Activated naive CD4-positive, alpha-beta T cell treated with anti-CD3 and anti-CD28 coated beads, Interleukin-2, amount 10 ng/mL, durations not matched to agents 7 days and 5 days (primary cell): ENCODE data around the gene GRPEL1.
A peak's percentile ranks its signal among the peaks of the same experiment; 100 is the strongest.

Experiments
- CTCF ChIA-PET: fragments of 350-600 bp; sonication (Branson Sonifier 250); formaldehyde crosslinking; loops from one replicate; lab custom pipeline; 2021; ENCODE audit warnings: antibody characterized with exemption; lab: Charles Lee
- DNase-seq: peaks from one replicate; pipeline ENCODE4 v3.0.0-alpha.2; 2020
- H3K27ac Mint-ChIP-seq: one replicate; pipeline ENCODE4 v1.8.0; 2021; ENCODE audit warnings: mild to moderate bottlenecking, moderate library complexity, mixed read lengths
- H3K27me3 Mint-ChIP-seq: one replicate; pipeline ENCODE4 v1.8.0; 2021; ENCODE audit warnings: mild to moderate bottlenecking, mixed read lengths
- H3K36me3 Mint-ChIP-seq: one replicate; pipeline ENCODE4 v1.8.0; 2021; ENCODE audit warnings: mixed read lengths
- H3K4me1 Mint-ChIP-seq: one replicate; pipeline ENCODE4 v1.8.0; 2021; ENCODE audit warnings: mixed read lengths
- H3K4me3 Mint-ChIP-seq: one replicate; pipeline ENCODE4 v1.8.0; 2021; ENCODE audit warnings: mild to moderate bottlenecking, moderate library complexity, mixed read lengths
- H3K9me3 Mint-ChIP-seq: one replicate; pipeline ENCODE4 v1.8.0; 2021; ENCODE audit warnings: mixed read lengths

The GRPEL1 gene

DNA sequence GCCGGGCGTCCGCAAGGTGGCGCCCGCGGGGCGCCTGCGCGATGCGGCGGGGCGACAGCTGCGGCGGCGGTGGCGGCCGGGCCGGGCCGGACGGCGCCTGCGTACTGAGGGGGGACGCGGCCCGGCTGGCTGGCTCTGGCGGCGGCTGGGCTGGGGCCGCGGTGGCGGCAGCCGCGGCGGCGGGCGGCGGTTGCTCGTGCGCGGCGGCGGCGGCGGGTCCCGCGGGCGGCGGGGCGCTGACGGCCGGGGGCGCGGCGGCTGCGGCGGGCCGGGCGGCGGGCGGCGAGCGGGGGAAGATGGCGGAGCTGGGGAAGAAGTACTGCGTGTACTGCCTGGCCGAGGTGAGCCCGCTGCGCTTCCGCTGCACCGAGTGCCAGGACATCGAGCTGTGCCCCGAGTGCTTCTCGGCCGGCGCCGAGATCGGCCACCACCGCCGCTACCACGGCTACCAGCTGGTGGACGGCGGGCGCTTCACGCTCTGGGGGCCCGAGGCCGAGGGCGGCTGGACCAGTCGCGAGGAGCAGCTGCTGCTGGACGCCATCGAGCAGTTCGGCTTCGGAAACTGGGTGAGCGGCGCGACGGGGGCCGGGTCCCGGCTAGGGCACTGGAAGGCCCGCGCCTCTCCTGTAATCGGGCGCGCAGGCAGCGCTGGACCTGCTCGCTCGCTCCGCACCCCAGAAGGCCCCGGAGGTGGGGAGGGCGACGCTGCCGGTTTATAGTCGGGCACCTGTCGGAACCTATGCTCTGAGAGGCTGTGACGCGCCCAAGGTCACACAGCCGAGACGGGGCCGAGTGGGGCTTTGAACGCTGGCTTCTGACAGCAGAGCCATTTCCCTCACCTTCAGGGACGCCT lies 24.4 kb downstream of the GRPEL1 start, which contains the start of gene TADA2B:
TSS of gene TADA2B (plus strand) at position 89 of the 853 bp plus-strand sequence. CDS start at position 297, 208 bp downstream.
- H3K9me3 Mint-ChIP-seq: no peaks in the 10 kb centered on the region
- H3K27ac Mint-ChIP-seq: peak within 1 kb of the TSS; percentile 89
- CTCF ChIA-PET: interaction anchor here (0.7 to 8.4 kb wide), 11 partner anchors 12 to 170 kb away, joined by 3 to 122 read pairs (median 3); partner anchors contain the start of gene GRPEL1
- H3K4me1 Mint-ChIP-seq: peaks cover 46% of the 10 kb centered on the region
- H3K27me3 Mint-ChIP-seq: peaks cover 20% of the 10 kb centered on the region
- peak; percentile 75 for DNase-seq
- H3K4me3 Mint-ChIP-seq: peak within 1 kb of the TSS; percentile 94
- peaks cover 18% of the 10 kb centered on the region for H3K36me3 Mint-ChIP-seq

DNA sequence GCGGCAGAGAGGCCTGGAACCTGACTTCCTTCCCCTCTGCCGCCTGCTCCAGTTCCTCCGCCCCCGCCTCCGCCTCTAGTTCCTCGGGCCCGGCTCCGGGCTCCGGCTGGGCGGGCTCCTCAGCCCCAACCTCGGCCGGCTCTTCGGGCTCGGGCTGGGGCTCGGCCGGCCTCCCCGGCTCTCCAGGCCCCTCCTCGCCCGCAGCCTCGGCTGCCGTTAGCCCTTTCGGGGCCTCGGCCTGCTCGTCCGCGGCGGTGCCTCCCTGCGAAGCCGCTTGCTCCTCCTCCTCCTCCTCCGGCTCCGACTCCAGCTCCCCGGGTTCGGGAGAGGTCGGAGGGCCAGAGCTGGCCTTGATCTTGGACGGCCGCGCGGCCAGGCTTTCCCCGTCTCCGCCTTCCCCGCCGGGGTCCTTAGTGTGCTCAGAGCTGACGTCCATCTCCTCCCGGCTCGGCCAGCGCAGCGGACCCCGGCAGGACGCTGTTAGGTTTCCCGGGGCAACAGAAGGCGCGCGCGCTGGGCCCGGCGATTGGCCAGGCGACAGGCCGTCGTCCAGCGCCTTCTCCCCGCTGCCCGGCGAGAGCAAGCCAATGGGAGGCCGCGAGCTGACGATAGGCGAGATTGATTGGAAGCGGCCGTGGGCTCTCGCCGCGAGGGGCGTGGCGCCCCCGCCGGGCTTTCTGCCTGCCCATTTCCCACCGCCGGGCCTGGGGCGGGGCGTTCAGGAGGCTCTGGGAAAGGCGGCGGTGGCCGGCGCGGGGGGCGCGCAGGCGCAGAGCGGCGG lies 25.2 kb downstream of the GRPEL1 start:
- peaks cover 18% of the 10 kb centered on the region for H3K36me3 Mint-ChIP-seq
- peak overlapping the region; percentile 79 for H3K27ac Mint-ChIP-seq
- H3K4me1 Mint-ChIP-seq: peaks cover 46% of the 10 kb centered on the region
- peak overlapping the region; percentile 94 for H3K4me3 Mint-ChIP-seq
- H3K27me3 Mint-ChIP-seq: peaks cover 20% of the 10 kb centered on the region
- CTCF ChIA-PET: interaction anchor here (0.7 to 8.4 kb wide), 11 partner anchors 13 to 169 kb away, joined by 3 to 122 read pairs (median 3); partner anchors contain the start of gene GRPEL1
- H3K9me3 Mint-ChIP-seq: no peaks in the 10 kb centered on the region
- DNase-seq: peak; percentile 93

DNA sequence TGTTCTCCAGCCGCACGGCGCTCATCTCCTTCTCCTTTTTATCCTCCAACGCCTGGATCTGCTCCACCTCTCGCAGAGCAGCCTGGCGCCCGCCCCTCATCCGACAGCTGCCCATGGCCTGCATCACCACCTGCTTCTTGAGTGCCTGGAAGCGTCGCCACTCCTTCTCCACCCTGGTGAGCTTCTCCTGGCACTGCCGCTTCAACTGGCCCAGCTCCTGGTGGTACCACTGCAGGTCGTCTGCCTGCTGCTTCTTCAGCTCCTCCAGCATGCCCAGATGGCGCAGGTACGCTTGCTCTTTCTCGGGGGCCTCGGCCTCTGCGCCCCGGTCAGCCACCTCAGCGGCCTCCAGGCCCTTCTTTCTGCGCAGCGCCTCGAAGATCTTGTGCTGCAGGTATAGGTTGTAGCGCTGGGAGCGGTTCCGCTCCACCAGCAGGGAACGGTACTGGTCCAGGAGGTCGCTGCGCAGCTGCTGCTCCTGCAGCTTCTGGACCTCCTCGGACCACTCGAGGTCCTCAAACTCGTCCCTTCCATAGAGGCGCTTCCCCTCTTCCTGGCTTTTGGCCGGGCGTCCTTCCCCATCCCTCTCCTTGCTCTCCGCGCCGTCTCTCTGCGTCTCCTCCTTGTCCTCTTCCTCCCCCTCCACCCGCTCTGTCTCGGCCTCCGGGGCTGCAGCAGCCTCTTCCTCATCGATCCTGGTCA lies 25.9 kb downstream of the GRPEL1 start:
- CTCF ChIA-PET: interaction anchor here (0.6 to 8.4 kb wide), 11 partner anchors 9 to 761 kb away, joined by 3 to 122 read pairs (median 3); partner anchors contain the start of gene GRPEL1
- H3K4me1 Mint-ChIP-seq: peaks cover 42% of the 10 kb centered on the region
- peaks cover 18% of the 10 kb centered on the region for H3K36me3 Mint-ChIP-seq
- peaks cover 20% of the 10 kb centered on the region for H3K27me3 Mint-ChIP-seq
- H3K4me3 Mint-ChIP-seq: peak overlapping the region; percentile 76
- DNase-seq: peak; percentile 56
- peak overlapping the region; percentile 64 for H3K27ac Mint-ChIP-seq
- no peaks in the 10 kb centered on the region for H3K9me3 Mint-ChIP-seq

DNA sequence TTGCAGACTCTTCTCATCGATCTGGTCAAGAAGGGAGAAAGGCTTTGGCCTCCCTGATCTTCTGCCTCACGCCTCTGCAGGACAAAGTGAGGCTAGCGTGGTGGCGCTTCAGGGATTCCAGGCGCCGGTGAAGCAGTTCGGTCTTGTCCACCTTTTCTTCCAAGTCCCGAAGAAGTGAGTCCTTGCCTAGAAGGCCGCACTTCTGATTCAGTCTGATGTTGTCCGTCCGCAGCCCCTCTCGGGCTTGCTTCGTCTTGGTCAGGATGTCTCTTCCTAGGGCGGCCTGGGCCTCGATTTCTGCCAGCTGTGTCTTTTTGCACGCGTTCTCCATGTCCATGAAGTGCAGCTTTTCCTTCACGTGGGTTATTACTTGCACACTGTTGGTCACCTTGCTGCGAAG lies 26.6 kb downstream of the GRPEL1 start:
- Mint-ChIP-seq H3K27me3 (peaks cover 20% of the 10 kb centered on the region), H3K36me3 (peaks cover 15% of the 10 kb centered on the region), H3K4me3 (peak overlapping the region; percentile 76), H3K9me3 (no peaks in the 10 kb centered on the region), H3K4me1 (peaks cover 35% of the 10 kb centered on the region), H3K27ac (no peak overlapping the region)
- no peak for DNase-seq
- CTCF ChIA-PET: interaction anchor here (0.6 to 8.4 kb wide), 5 partner anchors 10 to 762 kb away, joined by 3 to 122 read pairs (median 3); partner anchors contain the start of gene GRPEL1

DNA sequence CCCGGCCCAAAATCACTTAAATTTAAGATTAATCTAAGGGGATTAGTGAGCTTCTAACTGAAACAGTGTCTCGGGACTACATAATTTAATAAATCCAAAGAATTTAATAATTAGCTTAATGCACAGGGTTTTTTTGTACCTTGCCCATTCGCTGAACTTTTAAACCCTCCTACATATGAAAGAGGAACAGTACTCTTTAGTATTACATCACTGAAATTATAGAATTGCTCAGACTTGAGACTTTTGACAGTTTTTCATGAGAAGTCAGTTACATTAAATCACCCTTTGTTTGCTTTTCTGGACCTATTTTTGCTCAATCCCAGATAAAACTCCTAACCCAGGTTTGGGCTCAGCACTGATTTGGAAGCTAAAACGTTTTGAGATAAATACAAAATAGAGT lies 27.1 kb downstream of the GRPEL1 start:
- CTCF ChIA-PET: interaction anchor here (1.1 to 8.4 kb wide), 4 partner anchors 28 to 762 kb away, joined by 3 to 122 read pairs (median 5); partner anchors contain the start of gene GRPEL1
- DNase-seq: no peak
- Mint-ChIP-seq H3K4me1 (peaks cover 32% of the 10 kb centered on the region), H3K36me3 (peaks cover 13% of the 10 kb centered on the region), H3K27ac (no peak overlapping the region), H3K27me3 (peaks cover 20% of the 10 kb centered on the region), H3K9me3 (no peaks in the 10 kb centered on the region), H3K4me3 (no peak overlapping the region)

DNA sequence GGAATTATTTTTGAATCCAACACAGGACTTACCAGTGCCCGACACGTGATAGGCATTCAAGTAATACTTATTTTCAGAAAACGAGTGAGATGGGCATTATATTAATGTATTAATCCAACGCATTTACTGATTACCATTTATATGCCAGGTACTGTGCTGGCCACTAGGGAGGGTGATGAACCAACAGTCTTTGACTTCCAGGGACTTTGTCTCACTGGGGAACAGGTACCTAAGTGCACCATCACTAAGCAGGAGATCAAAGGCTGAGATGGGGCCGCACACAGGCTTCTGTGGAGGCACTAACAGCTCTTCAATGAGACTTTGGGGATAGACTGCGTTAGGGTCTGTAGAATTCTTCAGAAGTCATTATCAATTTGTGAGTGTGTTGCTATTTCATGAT lies 30.4 kb downstream of the GRPEL1 start:
- no peak for DNase-seq
- CTCF ChIA-PET: interaction anchor here (0.6 kb wide), 2 partner anchors 164 to 173 kb away, joined by 3 to 4 read pairs; no protein-coding TSS in a partner anchor

DNA sequence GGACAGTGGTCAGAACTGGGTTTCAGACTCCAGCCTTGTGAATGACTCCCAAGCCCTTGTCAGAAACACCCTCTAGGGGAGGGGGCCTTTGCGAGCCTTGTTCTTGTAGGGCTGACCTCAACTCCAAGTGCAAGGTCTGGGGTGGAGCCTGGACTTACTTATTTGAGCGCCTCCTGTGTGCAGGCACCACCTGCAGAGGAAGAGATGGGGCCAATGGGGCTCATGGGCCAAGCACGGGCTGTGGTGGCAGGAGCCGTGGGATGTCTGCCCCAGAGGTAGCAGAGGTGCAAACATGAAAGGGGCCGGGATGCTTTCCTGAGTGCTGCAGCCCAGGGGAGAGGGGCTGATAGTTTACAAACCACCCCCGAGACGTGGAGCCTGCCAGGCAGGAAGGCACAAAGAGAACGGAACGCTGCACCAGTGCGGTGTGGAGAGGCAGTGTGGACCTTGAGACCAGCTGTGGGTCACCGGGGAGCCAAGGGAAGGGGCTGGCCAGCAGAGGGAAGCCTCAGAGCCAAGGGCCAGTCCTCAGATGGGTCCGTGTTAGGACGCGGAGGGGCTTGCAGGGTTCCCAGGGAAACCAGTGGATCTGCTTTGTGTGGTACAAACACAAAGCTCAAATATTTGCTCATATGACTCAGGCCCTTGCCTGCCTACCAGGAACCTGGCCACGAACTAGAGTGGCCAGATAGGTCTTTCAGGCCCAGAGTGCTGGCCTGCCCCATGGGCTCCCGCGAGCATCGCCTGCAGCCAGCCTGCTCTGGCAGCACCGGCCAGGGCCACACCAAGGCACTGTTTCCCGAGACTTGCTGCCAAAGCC lies 33.4 kb downstream of the GRPEL1 start:
- CTCF ChIA-PET: interaction anchor here (1.8 kb wide), 1 partner anchor 60 kb away, joined by 4 read pairs; no protein-coding TSS in a partner anchor
- no peak overlapping the region for H3K4me3 Mint-ChIP-seq
- H3K27me3 Mint-ChIP-seq: no peaks in the 10 kb centered on the region
- H3K4me1 Mint-ChIP-seq: peaks cover 2% of the 10 kb centered on the region
- DNase-seq: no peak
- no peak overlapping the region for H3K27ac Mint-ChIP-seq
- peaks cover 15% of the 10 kb centered on the region for H3K36me3 Mint-ChIP-seq
- H3K9me3 Mint-ChIP-seq: no peaks in the 10 kb centered on the region

More for the DNA sequence above, 30.4 kb downstream of the GRPEL1 start:
- H3K4me3 Mint-ChIP-seq: no peak overlapping the region
- no peak overlapping the region for H3K27ac Mint-ChIP-seq
- H3K9me3 Mint-ChIP-seq: no peaks in the 10 kb centered on the region
- H3K27me3 Mint-ChIP-seq: peaks cover 14% of the 10 kb centered on the region
- H3K4me1 Mint-ChIP-seq: peaks cover 10% of the 10 kb centered on the region
- H3K36me3 Mint-ChIP-seq: peaks cover 4% of the 10 kb centered on the region

DNA sequence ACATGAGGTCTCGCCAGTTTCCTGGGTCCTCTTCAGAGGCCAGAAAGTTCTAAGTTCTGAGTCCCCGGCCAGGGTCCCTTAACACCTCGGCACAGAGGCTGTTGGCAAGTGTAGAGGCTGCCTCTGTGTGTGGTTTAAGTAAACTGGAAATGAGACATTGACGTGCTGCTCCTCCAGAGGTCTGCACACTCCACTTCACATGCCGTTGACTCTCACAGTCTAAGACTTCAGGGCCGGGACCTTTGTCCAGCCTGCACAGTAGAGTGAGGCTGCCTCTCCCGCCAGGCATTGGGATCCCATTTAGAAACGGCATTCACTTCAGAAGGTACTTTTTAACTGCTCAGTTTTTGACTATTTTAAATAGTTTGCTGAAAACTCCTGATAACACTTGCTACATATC lies 35.3 kb downstream of the GRPEL1 start:
- Mint-ChIP-seq H3K9me3 (no peaks in the 10 kb centered on the region), H3K27me3 (no peaks in the 10 kb centered on the region), H3K27ac (no peak overlapping the region), H3K36me3 (peaks cover 28% of the 10 kb centered on the region), H3K4me1 (peaks cover 2% of the 10 kb centered on the region), H3K4me3 (no peak overlapping the region)
- CTCF ChIA-PET: no interaction called here
- DNase-seq: no peak

DNA sequence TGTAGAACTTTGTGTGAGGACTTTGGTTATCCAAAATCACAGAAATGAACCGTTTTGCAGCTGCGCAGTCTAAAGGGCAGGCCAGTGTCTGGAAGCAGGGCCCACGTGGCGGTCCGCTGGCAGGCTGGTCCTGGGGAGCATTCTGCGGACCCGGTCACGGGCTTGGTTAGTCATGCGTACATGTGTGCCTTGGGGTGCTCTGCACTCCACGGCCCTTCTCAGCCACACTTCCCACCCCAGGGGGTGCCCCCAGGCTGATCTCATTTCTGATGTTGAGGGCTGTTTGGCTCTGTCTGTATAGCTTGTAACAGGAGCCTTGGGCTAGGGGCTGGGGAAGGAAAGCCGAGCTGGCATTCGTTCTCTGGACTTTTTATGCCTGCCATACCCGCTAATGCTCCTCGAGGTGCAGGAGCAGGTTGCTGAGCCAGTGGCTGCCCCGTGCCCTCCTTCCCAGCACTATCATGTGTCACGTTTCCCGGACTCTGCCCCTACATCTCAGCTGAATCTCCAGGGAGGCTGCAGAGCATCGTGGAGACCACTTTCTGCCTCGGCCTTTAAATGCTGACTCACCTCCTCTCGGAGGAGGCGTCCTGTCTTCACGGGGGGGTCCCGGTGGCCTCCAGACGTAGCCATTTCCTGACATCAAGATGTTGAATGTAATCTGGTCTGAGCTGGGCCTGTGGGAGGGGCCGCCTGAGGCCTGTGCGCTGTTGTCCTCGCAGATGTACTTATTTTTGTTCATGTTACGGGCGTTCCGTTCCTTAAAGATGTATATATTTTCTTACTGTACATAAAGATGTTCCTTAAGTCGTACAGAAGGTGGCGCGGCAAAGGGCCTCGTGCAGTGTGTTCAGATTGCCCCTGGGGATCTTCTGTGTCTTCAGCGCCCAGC lies 36.1 kb downstream of the GRPEL1 start:
- no peak for DNase-seq
- no peaks in the 10 kb centered on the region for H3K27me3 Mint-ChIP-seq
- peaks cover 32% of the 10 kb centered on the region for H3K36me3 Mint-ChIP-seq
- CTCF ChIA-PET: interaction anchor here (1.9 kb wide), 1 partner anchor 15 kb away, joined by 5 read pairs; no protein-coding TSS in a partner anchor
- no peak overlapping the region for H3K27ac Mint-ChIP-seq
- no peak overlapping the region for H3K4me3 Mint-ChIP-seq
- no peaks in the 10 kb centered on the region for H3K9me3 Mint-ChIP-seq
- H3K4me1 Mint-ChIP-seq: no peaks in the 10 kb centered on the region

DNA sequence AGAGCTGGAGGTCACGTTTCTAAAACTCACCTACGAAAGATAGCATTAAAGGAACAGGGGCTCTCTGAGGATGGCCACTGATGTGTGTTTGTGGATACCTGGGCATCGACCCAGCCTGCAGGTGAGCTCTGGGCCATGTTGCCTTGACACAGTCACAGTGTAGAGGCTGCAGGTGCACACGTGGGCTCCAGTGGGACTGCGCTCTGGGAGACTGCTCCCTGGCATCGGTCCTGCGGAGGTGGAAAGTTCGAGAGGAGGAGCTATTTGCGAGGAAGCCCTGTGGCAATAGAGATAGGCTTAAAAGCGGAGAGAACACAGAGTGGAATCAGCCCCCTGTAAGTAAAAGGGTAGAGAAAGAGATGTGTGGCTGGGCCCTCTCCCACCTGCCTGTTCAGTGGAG lies 37.0 kb downstream of the GRPEL1 start:
- no peak overlapping the region for H3K4me3 Mint-ChIP-seq
- H3K36me3 Mint-ChIP-seq: peaks cover 36% of the 10 kb centered on the region
- H3K9me3 Mint-ChIP-seq: no peaks in the 10 kb centered on the region
- CTCF ChIA-PET: interaction anchor here (1.9 kb wide), 1 partner anchor 14 kb away, joined by 5 read pairs; no protein-coding TSS in a partner anchor
- no peaks in the 10 kb centered on the region for H3K27me3 Mint-ChIP-seq
- no peak overlapping the region for H3K27ac Mint-ChIP-seq
- no peaks in the 10 kb centered on the region for H3K4me1 Mint-ChIP-seq
- no peak for DNase-seq

DNA sequence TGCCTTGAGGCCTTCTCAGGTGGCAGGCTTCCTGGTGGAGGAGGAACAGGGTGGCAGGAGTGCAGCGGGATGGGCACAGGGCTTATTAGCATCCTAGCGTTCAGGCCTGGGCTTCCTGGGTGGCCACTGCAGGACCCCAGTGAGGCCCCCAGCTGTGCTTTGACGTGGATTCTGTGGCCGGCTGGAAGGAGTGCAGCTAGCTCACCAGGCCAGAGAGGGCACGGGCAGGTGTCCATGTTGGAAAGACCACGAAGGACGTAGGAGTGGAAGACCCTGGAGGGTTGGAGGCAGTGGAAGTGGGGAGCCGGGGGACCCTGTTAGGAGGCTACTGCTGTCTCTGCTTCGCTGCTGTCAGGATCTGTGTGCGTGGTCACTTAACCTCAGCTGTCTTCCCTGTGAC lies 37.9 kb downstream of the GRPEL1 start:
- Mint-ChIP-seq H3K27me3 (no peaks in the 10 kb centered on the region), H3K36me3 (peaks cover 36% of the 10 kb centered on the region), H3K4me1 (no peaks in the 10 kb centered on the region), H3K9me3 (no peaks in the 10 kb centered on the region), H3K27ac (no peak overlapping the region), H3K4me3 (no peak overlapping the region)
- CTCF ChIA-PET: interaction anchor here (1.5 to 1.9 kb wide), 2 partner anchors 13 kb away, joined by 4 to 5 read pairs; partner anchors contain the start of gene TADA2B
- DNase-seq: no peak

DNA sequence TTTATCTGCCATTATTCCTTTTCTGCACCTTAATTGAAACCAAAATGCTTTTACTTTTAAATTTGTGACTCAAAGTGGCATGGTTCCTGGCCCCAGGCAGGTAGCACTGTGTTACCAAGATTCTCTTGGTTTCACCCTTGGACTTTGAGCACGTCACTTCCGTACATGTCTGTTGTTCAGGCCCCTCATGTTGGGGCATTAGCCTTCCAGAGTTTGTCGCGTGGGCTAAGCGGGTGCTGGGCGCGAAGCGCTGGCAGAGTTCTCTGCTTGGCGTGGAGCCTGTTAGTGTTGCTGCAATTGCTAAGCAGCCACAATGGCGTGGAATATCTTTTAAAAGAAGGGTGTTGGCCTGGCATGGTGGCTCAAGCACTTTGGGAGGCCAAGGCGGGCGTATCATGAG lies 38.7 kb downstream of the GRPEL1 start:
- no peak overlapping the region for H3K4me3 Mint-ChIP-seq
- no peaks in the 10 kb centered on the region for H3K4me1 Mint-ChIP-seq
- H3K27ac Mint-ChIP-seq: peak overlapping the region; percentile 14
- peaks cover 38% of the 10 kb centered on the region for H3K36me3 Mint-ChIP-seq
- H3K9me3 Mint-ChIP-seq: no peaks in the 10 kb centered on the region
- CTCF ChIA-PET: interaction anchor here (1.5 kb wide), 1 partner anchor 14 kb away, joined by 4 read pairs; the partner anchor contains the start of gene TADA2B
- no peaks in the 10 kb centered on the region for H3K27me3 Mint-ChIP-seq
- no peak for DNase-seq
